ENCODE measurements around the gene ARMH1. TPM values are rescaled to one million over a fixed set of nuclear protein-coding genes. Genes with fewer than 3 reads are reported as not detected.
A peak's percentile ranks its signal among the peaks of the same experiment; 100 is the strongest.

The ARMH1 gene
- 10 to 100 TPM; 20.8 to 21.2 TPM for total RNA-seq

DNA sequence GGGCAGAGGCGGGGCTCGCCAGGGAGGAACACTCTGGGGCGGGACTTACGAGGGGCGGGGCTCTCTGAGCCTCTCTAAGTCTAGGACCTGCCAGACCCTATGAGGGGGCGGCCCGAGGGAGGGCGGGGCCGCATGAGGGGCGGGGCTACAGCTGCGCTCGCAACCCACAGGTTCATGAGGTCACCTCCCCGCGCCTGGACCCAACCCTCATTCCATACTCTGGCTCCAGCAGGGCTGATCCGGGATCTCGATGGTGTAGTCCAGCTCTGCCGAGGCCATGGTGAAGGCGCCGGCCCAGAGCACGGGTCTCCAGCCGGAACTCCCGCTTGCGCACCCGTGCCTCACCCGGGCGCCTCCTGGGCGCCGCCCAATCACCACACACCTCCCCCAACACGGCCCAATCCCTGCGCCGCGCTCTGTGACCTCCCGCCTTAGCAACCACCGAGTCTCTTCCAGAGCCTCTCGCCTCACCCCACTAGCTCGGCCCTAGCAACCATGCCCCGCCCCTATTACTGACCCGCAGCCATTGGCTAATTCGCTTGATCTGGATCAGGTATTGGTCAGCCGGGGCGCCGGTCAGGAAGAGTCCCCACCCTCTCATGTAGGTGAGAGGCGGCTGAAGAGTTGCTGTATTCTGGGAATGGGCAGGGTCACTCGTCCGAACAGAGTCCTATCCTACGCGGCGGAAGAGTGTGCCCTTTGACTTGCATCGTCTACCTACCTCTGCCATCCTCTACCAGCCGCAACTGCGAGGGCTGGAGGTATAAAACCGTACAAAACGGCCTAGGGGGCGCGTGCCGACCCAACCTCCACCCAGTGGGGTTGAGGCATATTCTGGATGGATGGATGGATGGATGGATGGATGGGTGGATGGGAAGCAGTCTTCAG, at the start of gene ARMH1, which contains the start of gene TMEM53:
ARMH1 (plus strand) TSS at position 602 of the 888 bp plus-strand sequence. CDS start 14,984 bp downstream, outside the sequence.
TMEM53 (minus strand) TSS at position 369 of the 888 bp plus-strand sequence; CDS start at position 279, 90 bp downstream.
- Mint-ChIP-seq H3K9me3 (no peaks in the 10 kb centered on the region), H3K4me1 (peaks cover 32% of the 10 kb centered on the region), H3K4me3 (peak within 1 kb of the TSS; percentile 83), H3K27ac (peak within 1 kb of the TSS; percentile 79), H3K36me3 (ENCODE audit: low read depth) (no peaks in the 10 kb centered on the region), H3K27me3 (no peaks in the 10 kb centered on the region)
- POLR2A ChIA-PET: interaction anchor here (0.7 to 7.7 kb wide), 13 partner anchors 10 to 337 kb away, joined by 3 to 71 read pairs (median 5); partner anchors contain the start of genes HECTD3 and RNU5D-1
- CTCF ChIA-PET: interaction anchor here (0.7 to 4.9 kb wide), 12 partner anchors 11 to 119 kb away, joined by 3 to 44 read pairs (median 5); no protein-coding TSS in a partner anchor
- DNase-seq: peak; percentile 99

GRCh38 chr1:44625348-44625747, 49.2 kb upstream of the ARMH1 start:
- Mint-ChIP-seq H3K4me3 (no peak overlapping the region), H3K36me3 (ENCODE audit: low read depth) (no peaks in the 10 kb centered on the region), H3K27ac (no peak overlapping the region), H3K9me3 (no peaks in the 10 kb centered on the region), H3K27me3 (no peaks in the 10 kb centered on the region), H3K4me1 (peaks cover under 1% of the 10 kb centered on the region)
- ChIA-PET CTCF (interaction anchor here (0.7 kb wide), 1 partner anchor 30 kb away, joined by 4 read pairs; no protein-coding TSS in a partner anchor), POLR2A (interaction anchor here (1.3 kb wide), 1 partner anchor 17 kb away, joined by 4 read pairs; no protein-coding TSS in a partner anchor)
- no peak for DNase-seq

GRCh38 chr1:44628962-44629756, 45.4 kb upstream of the ARMH1 start:
- no peak overlapping the region for H3K4me3 Mint-ChIP-seq
- CTCF ChIA-PET: interaction anchor here (2.6 to 8.2 kb wide), 2 partner anchors 22 to 46 kb away, joined by 9 to 65 read pairs; partner anchors contain the start of genes ARMH1 and TMEM53
- H3K27ac Mint-ChIP-seq: no peak overlapping the region
- peaks cover 14% of the 10 kb centered on the region for H3K36me3 Mint-ChIP-seq (ENCODE audit: low read depth)
- no peaks in the 10 kb centered on the region for H3K27me3 Mint-ChIP-seq
- H3K9me3 Mint-ChIP-seq: no peaks in the 10 kb centered on the region
- POLR2A ChIA-PET: interaction anchor here (1.4 to 5.5 kb wide), 4 partner anchors 10 to 93 kb away, joined by 3 to 71 read pairs (median 28); partner anchors contain the start of genes ARMH1 and TMEM53
- no peak for DNase-seq
- H3K4me1 Mint-ChIP-seq: peaks cover 28% of the 10 kb centered on the region

DNA sequence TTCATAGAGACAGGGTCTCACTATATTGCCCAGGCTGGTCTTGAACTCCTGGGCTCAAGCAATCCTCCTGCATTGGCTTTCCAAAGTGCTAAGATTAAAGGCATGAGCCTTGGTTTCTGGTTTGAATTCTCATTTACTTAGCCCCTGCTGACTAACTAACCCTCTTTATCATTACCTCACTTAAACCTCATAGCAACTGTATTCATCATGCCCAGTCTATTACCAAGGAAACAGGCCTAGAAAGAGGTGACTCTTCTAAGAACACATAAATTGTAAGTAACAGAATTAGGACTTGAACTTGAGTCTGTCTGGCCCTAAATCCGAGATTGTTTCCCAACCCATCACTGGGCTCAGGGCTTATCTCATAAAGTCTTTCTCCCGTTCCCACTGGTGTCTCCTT, 44.4 kb upstream of the ARMH1 start:
- Mint-ChIP-seq H3K9me3 (no peaks in the 10 kb centered on the region), H3K27ac (peak overlapping the region; percentile 92), H3K4me3 (peak overlapping the region; percentile 90), H3K27me3 (no peaks in the 10 kb centered on the region), H3K4me1 (peaks cover 38% of the 10 kb centered on the region), H3K36me3 (ENCODE audit: low read depth) (peaks cover 24% of the 10 kb centered on the region)
- ChIA-PET CTCF (interaction anchor here (0.5 to 8.2 kb wide), 3 partner anchors 21 to 864 kb away, joined by 3 to 65 read pairs (median 9); partner anchors contain the start of genes ARMH1 and TMEM53), POLR2A (interaction anchor here (1.3 to 5.5 kb wide), 5 partner anchors 11 to 417 kb away, joined by 3 to 71 read pairs (median 52); partner anchors contain the start of genes ARMH1, DMAP1 and TMEM53)
- no peak for DNase-seq

- no peak for DNase-seq
- Mint-ChIP-seq H3K4me1 (peaks cover 40% of the 10 kb centered on the region), H3K9me3 (no peaks in the 10 kb centered on the region), H3K36me3 (ENCODE audit: low read depth) (peaks cover 36% of the 10 kb centered on the region), H3K4me3 (peak overlapping the region; percentile 90), H3K27ac (peak overlapping the region; percentile 92), H3K27me3 (no peaks in the 10 kb centered on the region)
- ChIA-PET POLR2A (interaction anchor here (0.6 to 5.5 kb wide), 38 partner anchors 10 to 1672 kb away, joined by 3 to 71 read pairs (median 4); partner anchors contain the start of genes ARMH1, DMAP1, HECTD3 and IPO13), CTCF (interaction anchor here (1.0 to 8.2 kb wide), 4 partner anchors 20 to 419 kb away, joined by 3 to 65 read pairs (median 4); partner anchors contain the start of gene DMAP1)
Measured at GRCh38 chr1:44631333-44631646, 43.2 kb upstream of the ARMH1 start.

DNA sequence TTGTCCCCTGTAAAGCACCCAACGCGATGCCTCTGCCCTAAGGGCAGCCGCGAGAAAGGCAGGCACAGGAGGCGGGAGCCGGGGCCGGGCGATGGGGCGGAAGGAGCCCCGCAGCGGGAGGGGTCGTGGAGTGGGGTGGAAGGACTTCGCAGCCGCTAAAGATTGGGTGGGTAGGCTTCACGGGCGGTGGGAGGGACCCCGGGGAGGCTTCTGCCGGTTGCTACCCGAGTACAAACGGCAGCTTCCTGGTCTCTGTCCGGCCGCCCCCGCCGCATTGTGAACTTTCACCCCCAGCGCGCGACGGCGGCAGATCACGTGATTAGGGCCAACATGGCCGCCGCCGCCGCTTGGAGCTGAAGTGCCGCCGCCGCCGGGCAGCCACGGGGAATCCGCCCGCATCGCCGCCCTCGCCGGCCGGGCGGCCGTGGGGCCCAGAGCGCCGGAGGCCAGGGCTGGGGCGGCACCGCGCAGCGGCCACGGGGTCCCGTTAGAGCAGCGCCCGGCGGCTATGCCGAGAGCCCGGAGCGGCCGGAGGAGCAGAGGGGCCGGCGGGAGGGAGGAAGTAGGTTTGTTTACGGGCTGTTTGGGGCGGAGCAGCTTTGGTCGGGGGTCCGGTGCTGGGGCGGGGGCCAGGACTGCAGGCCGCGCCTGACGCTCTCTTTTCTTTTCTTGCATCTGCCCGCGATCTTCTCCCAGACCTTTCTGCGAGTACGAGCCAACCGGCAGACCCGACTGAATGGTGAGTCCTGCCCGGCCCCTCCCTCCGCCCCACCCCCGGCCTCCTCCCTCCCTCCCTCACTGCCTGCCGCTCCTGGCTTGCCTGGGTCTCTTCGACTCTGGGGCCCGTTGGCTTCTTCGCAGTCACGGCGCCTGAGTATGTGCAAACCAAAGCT, 42.6 kb upstream of the ARMH1 start:
- ChIA-PET CTCF (interaction anchor here (0.6 to 8.2 kb wide), 5 partner anchors 20 to 419 kb away, joined by 3 to 65 read pairs (median 4); partner anchors contain the start of genes DMAP1 and RNU5D-1), POLR2A (interaction anchor here (0.6 to 5.5 kb wide), 41 partner anchors 9 to 1671 kb away, joined by 3 to 71 read pairs (median 4); partner anchors contain the start of genes ARMH1, DMAP1, HECTD3 and IPO13)
- Mint-ChIP-seq H3K36me3 (ENCODE audit: low read depth) (peaks cover 41% of the 10 kb centered on the region), H3K9me3 (no peaks in the 10 kb centered on the region), H3K4me1 (peaks cover 40% of the 10 kb centered on the region), H3K27me3 (no peaks in the 10 kb centered on the region), H3K4me3 (peak overlapping the region; percentile 90), H3K27ac (peak overlapping the region; percentile 93)
- DNase-seq: peak; percentile 93

DNA sequence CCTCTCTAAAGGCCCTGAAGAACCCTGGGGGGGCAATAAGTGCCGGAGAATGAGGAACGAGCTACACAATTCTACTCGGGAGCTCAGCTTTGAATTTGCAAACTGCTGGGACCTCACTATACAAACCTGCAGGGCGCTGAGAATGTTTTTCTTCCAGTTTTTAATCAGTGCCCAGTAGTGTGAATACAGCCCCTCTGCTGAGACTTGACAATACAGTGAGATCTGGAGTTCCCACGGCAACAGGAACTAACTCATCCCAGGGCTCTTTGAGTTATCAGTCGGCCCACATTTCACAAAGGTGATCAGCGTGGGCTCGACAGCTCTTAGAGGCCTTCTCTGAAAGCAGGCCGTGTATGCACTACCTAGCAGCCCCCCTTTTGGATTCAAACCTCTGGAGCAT, 41.9 kb upstream of the ARMH1 start:
- DNase-seq: no peak
- Mint-ChIP-seq H3K36me3 (ENCODE audit: low read depth) (peaks cover 47% of the 10 kb centered on the region), H3K4me1 (peaks cover 40% of the 10 kb centered on the region), H3K27me3 (no peaks in the 10 kb centered on the region), H3K9me3 (no peaks in the 10 kb centered on the region), H3K27ac (peak overlapping the region; percentile 93), H3K4me3 (peak overlapping the region; percentile 90)
- ChIA-PET POLR2A (interaction anchor here (0.8 to 5.5 kb wide), 22 partner anchors 9 to 1671 kb away, joined by 3 to 71 read pairs (median 8); partner anchors contain the start of genes ARMH1, KDM4A, LRRC41 and RNU5D-1), CTCF (interaction anchor here (0.6 to 8.2 kb wide), 6 partner anchors 19 to 420 kb away, joined by 3 to 65 read pairs (median 4); partner anchors contain the start of genes ARMH1, DMAP1, RNU5D-1 and TMEM53)

DNA sequence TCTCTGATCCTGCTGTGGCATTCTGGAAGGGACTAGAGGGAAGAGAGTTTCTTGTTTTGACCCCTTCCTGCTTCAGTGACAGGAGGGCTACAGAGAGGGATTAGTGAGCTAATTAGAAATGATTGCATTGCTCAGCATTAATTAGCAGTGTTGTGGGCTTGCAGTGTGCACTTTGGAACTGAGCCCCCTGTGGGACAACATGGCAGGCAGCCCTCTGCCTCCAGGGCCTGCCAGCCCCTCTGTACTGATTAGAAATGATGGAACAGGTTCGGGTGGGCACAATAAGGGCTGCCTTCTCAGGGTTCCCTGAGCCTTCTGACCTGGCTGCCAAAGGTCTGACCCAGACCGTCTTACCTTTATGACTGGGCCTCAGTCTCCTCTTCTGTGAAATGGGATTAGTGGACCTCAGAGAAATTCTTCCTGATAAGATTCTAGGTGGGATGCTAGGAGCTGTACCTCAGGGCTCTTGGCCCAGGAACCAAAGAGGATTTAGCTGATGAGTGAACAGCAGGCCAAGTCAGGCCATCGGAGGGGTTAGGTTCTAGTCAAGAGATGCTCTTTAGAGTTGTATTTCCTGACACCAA, 39.8 kb upstream of the ARMH1 start:
- Mint-ChIP-seq H3K27me3 (no peaks in the 10 kb centered on the region), H3K4me1 (peaks cover 40% of the 10 kb centered on the region), H3K27ac (no peak overlapping the region), H3K9me3 (no peaks in the 10 kb centered on the region), H3K36me3 (ENCODE audit: low read depth) (peaks cover 59% of the 10 kb centered on the region), H3K4me3 (no peak overlapping the region)
- CTCF ChIA-PET: interaction anchor here (2.4 to 8.2 kb wide), 2 partner anchors 17 to 39 kb away, joined by 8 to 65 read pairs; partner anchors contain the start of genes ARMH1 and TMEM53
- POLR2A ChIA-PET: interaction anchor here (1.1 to 5.5 kb wide), 5 partner anchors 7 to 40 kb away, joined by 3 to 71 read pairs (median 52); partner anchors contain the start of genes ARMH1 and TMEM53
- no peak for DNase-seq

DNA sequence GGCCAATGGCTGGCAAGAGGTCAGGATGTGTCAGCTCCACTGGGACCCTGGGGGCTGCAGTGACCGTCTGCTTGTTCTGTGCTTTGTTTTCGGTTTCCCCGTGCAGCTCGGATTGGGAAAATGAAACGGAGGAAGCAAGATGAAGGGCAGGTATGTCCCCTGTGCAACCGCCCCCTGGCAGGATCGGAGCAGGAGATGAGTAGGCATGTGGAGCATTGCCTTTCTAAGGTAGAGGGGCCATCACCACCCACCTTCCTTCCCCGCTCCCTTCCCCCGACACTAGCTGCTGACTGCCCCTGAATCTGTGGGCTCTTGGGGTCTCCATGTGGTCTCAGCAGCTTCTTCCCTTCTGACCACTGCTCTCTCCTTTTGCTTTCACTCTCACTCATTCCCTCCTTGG, 39.1 kb upstream of the ARMH1 start:
- CTCF ChIA-PET: interaction anchor here (8.2 kb wide), 1 partner anchor 16 kb away, joined by 65 read pairs; no protein-coding TSS in a partner anchor
- Mint-ChIP-seq H3K27ac (no peak overlapping the region), H3K4me3 (no peak overlapping the region), H3K36me3 (ENCODE audit: low read depth) (peaks cover 59% of the 10 kb centered on the region), H3K9me3 (no peaks in the 10 kb centered on the region), H3K27me3 (no peaks in the 10 kb centered on the region), H3K4me1 (peaks cover 38% of the 10 kb centered on the region)
- POLR2A ChIA-PET: interaction anchor here (0.9 to 1.1 kb wide), 2 partner anchors 39 to 96 kb away, joined by 3 to 4 read pairs; partner anchors contain the start of genes ARMH1, RNU5D-1 and TMEM53
- DNase-seq: no peak

GRCh38 chr1:44636083-44636687, 38.3 kb upstream of the ARMH1 start:
- peaks cover 59% of the 10 kb centered on the region for H3K36me3 Mint-ChIP-seq (ENCODE audit: low read depth)
- H3K9me3 Mint-ChIP-seq: no peaks in the 10 kb centered on the region
- POLR2A ChIA-PET: interaction anchor here (0.9 to 1.2 kb wide), 3 partner anchors 16 to 95 kb away, joined by 3 to 4 read pairs (median 3); partner anchors contain the start of genes ARMH1, RNU5D-1 and TMEM53
- H3K27ac Mint-ChIP-seq: no peak overlapping the region
- H3K4me1 Mint-ChIP-seq: peaks cover 30% of the 10 kb centered on the region
- CTCF ChIA-PET: no interaction called here
- no peaks in the 10 kb centered on the region for H3K27me3 Mint-ChIP-seq
- DNase-seq: no peak
- no peak overlapping the region for H3K4me3 Mint-ChIP-seq

All from activated CD4-positive, alpha-beta memory T cell treated with anti-CD3 and anti-CD28 coated beads, Interleukin-2, amount 10 ng/mL, durations not matched to agents 7 days and 5 days (primary cell).